GM06990 (cell line): ENCODE measurements around the gene CYRIA.

Source experiments
- DNase-seq: peaks from one replicate; pipeline ENCODE4 v3.0.0-alpha.2; 2011; ENCODE audit not compliant: insufficient read length; ENCODE audit errors: extremely low read depth
- H3K27me3 ChIP-seq: replicated peaks from 2 replicates; pipeline ENCODE4 v1.6.0; 2011; ENCODE audit warnings: low read length; ENCODE audit not compliant: control insufficient read depth, insufficient read depth
- H3K36me3 ChIP-seq: 2 replicates; pipeline ENCODE4 v1.5.1; 2011; ENCODE audit warnings: low read length; ENCODE audit not compliant: control insufficient read depth, insufficient read depth
- H3K4me3 ChIP-seq: replicated peaks from 2 replicates; pipeline ENCODE4 v1.5.1; 2011; ENCODE audit warnings: low read depth, mild to moderate bottlenecking, control low read depth, low read length
- CTCF ChIP-seq: IDR thresholded peaks from 2 replicates; pipeline ENCODE4 v1.5.1; 2011; ENCODE audit warnings: low read length, control low read depth, mild to moderate bottlenecking, inconsistent platforms; ENCODE audit not compliant: insufficient read depth, poor library complexity, severe bottlenecking

Gene CYRIA

DNA sequence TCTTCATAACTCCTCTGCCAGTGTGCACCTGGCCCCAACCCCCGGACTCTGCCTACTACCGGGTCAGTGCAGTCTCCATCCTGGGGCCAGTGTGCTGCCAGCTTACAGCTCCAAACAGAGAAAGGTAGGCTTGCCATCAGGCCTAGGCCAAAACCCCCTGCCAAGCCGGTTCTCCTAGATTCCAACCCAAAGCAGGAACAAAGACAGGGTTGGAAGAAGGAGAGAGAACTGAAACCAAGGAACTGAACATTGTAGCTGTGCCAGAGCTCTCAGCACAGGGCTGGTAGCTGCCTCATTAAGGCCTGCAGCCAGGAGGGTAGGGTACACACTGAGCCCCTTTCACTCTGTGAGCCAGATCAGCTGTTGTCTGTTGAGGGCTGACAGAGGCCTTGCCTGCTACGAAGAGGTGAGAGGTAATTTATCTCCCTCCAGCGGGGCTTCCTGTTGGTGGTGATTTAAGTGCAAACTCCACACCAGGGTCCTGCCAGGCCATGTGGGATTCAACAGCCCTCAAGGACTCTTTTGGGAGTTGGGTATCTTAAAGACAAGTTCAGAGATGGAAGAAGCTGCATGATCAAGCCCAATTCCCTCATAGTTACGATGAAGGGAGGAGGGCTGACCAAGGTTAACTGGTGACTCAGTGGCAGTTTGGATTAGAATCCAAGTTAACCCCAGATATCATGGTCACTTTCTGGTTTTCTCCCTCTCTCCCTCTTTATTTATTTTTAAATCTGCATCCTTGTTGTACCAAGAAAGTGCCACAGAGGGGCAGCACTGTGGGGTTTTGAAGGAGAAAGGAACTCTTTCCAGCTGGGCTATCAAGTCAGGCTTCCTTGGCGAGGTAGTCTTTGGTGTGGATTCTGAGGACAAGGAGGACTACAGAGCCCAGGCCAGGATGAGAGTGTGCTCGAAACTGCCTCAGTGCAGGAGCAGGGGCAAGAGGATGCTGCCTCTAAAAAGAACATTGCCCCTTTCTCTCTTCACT lies 48.1 kb downstream of the CYRIA start:
- peak; percentile 38 for TF ChIP-seq CTCF
- Histone ChIP-seq H3K36me3 (no peaks in the 10 kb centered on the region), H3K4me3 (no peak overlapping the region), H3K27me3 (peaks cover 4% of the 10 kb centered on the region)
- DNase-seq, result no peak
